T-cell (primary cell): ENCODE data around the gene PRKCI. TPM values are rescaled to one million over a fixed set of nuclear protein-coding genes. Genes with fewer than 3 reads are reported as not detected.

Source experiments
- ATAC-seq, 4 experiments: fragments of 200-7000 bp in 3 of 4; fragments of 150-1000 bp in 1 of 4; cut with Tn5 transposase; replicated peaks in 1 of 4; 1 replicate in 3 of 4; 2 replicates in 1 of 4; pipeline ENCODE4 v1.10.0; 2021; ENCODE audit warnings: moderate library complexity in 3 of 4, mild to moderate bottlenecking in 2 of 4, moderate number of reproducible peaks in 1 of 4
- CTCF ChIA-PET, 2 donors: fragments of 300-600 bp; sonication (Branson Sonifier 250); formaldehyde crosslinking; loops; one replicate each; lab custom pipeline; 2022; ENCODE audit warnings: antibody characterized with exemption in 2 of 2; lab: Charles Lee
- POLR2A ChIA-PET, 2 donors: fragments of 300-600 bp; sonication (Branson Sonifier 250); formaldehyde crosslinking; loops; one replicate each; lab custom pipeline; 2022; ENCODE audit warnings: antibody characterized with exemption in 2 of 2; lab: Charles Lee
- DNase-seq, 35 experiments: peaks; one replicate each; pipeline versions ENCODE4 v3.0.0 to v3.0.0-alpha.2; 2013 to 2023
- H3K27ac ChIP-seq: one replicate; pipeline ENCODE4 v1.5.1; 2013; ENCODE audit warnings: low read length
- H3K27me3 ChIP-seq, 2 experiments: replicated peaks in 1 of 2; 1 replicate in 1 of 2; 2 replicates in 1 of 2; pipeline versions ENCODE4 v1.6.1 to v1.7.0; 2013; ENCODE audit warnings: low read length in 1 of 2, mixed read lengths in 1 of 2; ENCODE audit not compliant: control insufficient read depth in 2 of 2, insufficient read depth in 2 of 2; ENCODE audit errors: extremely low read depth in 1 of 2
- H3K36me3 ChIP-seq, 2 donors: 1 replicate in 1 of 2; 2 replicates in 1 of 2; pipeline versions ENCODE4 v1.6.1 to v1.7.0; 2013; ENCODE audit warnings: low read length in 1 of 2; ENCODE audit not compliant: control insufficient read depth in 2 of 2, insufficient read depth in 1 of 2; ENCODE audit errors: extremely low read depth in 1 of 2
- H3K4me1 ChIP-seq, 2 experiments: 1 replicate in 1 of 2; 2 replicates in 1 of 2; pipeline versions ENCODE4 v1.6.1 to v1.7.0; 2013; ENCODE audit warnings: low read length in 2 of 2, mixed read lengths in 1 of 2; ENCODE audit not compliant: insufficient read depth in 2 of 2, control insufficient read depth in 1 of 2; ENCODE audit errors: extremely low read depth in 1 of 2
- H3K4me3 ChIP-seq, 2 donors: 1 replicate in 1 of 2; 2 replicates in 1 of 2; pipeline versions ENCODE4 v1.5.1 to v1.7.0; 2013; ENCODE audit warnings: mild to moderate bottlenecking in 2 of 2, low read length in 1 of 2, moderate library complexity in 1 of 2; ENCODE audit not compliant: control insufficient read depth in 1 of 2; ENCODE audit errors: extremely low read depth in 1 of 2
- H3K9me3 ChIP-seq: 2 replicates; pipeline ENCODE4 v1.7.0; 2013
- H3K27ac Mint-ChIP-seq, 2 donors: one replicate each; pipeline ENCODE4 v1.8.0; 2020 to 2021; ENCODE audit warnings: mild to moderate bottlenecking in 2 of 2, mixed read lengths in 2 of 2
- H3K27me3 Mint-ChIP-seq, 2 donors: one replicate each; pipeline ENCODE4 v1.8.0; 2021 to 2022; ENCODE audit warnings: mixed read lengths in 2 of 2
- H3K36me3 Mint-ChIP-seq: one replicate; pipeline ENCODE4 v1.8.0; 2021; ENCODE audit warnings: mixed read lengths
- H3K4me1 Mint-ChIP-seq, 3 donors: one replicate each; pipeline ENCODE4 v1.8.0; 2020 to 2022; ENCODE audit warnings: mixed read lengths in 3 of 3, mild to moderate bottlenecking in 1 of 3
- H3K4me3 Mint-ChIP-seq, 3 donors: one replicate each; pipeline ENCODE4 v1.8.0; 2020 to 2022; ENCODE audit warnings: mild to moderate bottlenecking in 3 of 3, mixed read lengths in 3 of 3, moderate library complexity in 3 of 3
- H3K9me3 Mint-ChIP-seq, 3 donors: one replicate each; pipeline ENCODE4 v1.8.0; 2020 to 2022; ENCODE audit warnings: mixed read lengths in 3 of 3
- WGBS: methylation state at CpG from one replicate; pipeline ENCODE4 v1.1.5; 2013; ENCODE audit warnings: missing lambda C conversion rate; ENCODE audit not compliant: insufficient coverage; 5-methylcytosine and 5-hydroxymethylcytosine counted together
- total RNA-seq, 35 experiments: library from RNA in 6 of 35; stranded (reverse) in 6 of 35; fragments of 120-200 nt in 1 of 35; gene quantifications; one replicate each; pipeline versions ENCODE4 v1.2.1 to v1.2.4 and lab custom pipeline; 2013 to 2026

The PRKCI gene
- total RNA-seq, 5 donors from 2014 or later (not counting 1 experiment from before 2014, with no cell fraction given) = 17.1 to 26.3 (median 23.9) TPM

DNA sequence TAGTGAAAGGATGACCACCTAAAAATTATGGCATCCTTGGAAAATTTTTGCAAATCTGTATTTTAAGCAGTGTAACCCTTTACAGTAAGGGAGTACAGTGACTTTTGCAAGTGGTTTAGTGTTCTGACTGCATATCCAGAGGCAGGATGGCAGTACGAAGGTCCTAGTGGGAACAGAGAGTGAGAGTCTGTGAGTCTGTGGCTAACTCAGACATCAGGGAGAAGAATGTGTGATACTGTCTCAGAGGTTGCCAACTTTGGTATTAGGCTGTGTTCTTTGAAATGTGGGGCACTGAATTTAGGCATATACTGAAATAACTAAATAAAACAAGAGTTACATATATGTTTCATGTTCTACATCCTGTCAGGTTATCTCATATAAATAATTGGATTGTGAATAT lies 25.7 kb downstream of the PRKCI start:
- no peak overlapping the region for H3K4me3 ChIP-seq
- H3K27me3 Mint-ChIP-seq = no peaks in the 10 kb centered on the region
- WGBS = 83% methylated on average over 1 of the region's 1 CpG
- H3K27ac Mint-ChIP-seq = no peak overlapping the region
- no peaks in the 10 kb centered on the region for H3K27me3 ChIP-seq
- H3K27ac ChIP-seq = no peak overlapping the region
- no peak for DNase-seq
- CTCF ChIA-PET = interaction anchor here in 1 of 2 donors (1.2 kb wide), 1 partner anchor 19 kb away, joined by 3 read pairs; no protein-coding TSS in a partner anchor
- peaks cover 48% of the 10 kb centered on the region for H3K36me3 Mint-ChIP-seq
- no peaks in the 10 kb centered on the region for H3K4me1 ChIP-seq
- POLR2A ChIA-PET = no interaction called here
- peaks cover 0 to 3% of the 10 kb centered on the region in 2 donors for H3K36me3 ChIP-seq
- H3K4me3 Mint-ChIP-seq = no peak overlapping the region
- ATAC-seq = no peak
- peaks cover 0 to 2% (median 0%) of the 10 kb centered on the region in 3 donors for H3K4me1 Mint-ChIP-seq
- peaks cover 0 to 3% (median 2%) of the 10 kb centered on the region in 3 donors for H3K9me3 Mint-ChIP-seq
- H3K9me3 ChIP-seq = no peaks in the 10 kb centered on the region

- Mint-ChIP-seq H3K4me3 (no peak overlapping the region), H3K27ac (no peak overlapping the region), H3K36me3 (peaks cover 61% of the 10 kb centered on the region), H3K27me3 (no peaks in the 10 kb centered on the region), H3K4me1 (peaks cover 17 to 32% (median 28%) of the 10 kb centered on the region in 3 donors), H3K9me3 (peaks cover 3 to 17% (median 4%) of the 10 kb centered on the region in 3 donors)
- H3K4me1 ChIP-seq = peaks cover 0 to 4% of the 10 kb centered on the region in 2 experiments
- DNase-seq = no peak
- no peak for ATAC-seq
- no peaks in the 10 kb centered on the region for H3K9me3 ChIP-seq
- no peak overlapping the region for H3K27ac ChIP-seq
- H3K4me3 ChIP-seq = no peak overlapping the region
- CTCF ChIA-PET = no interaction called here
- WGBS = no CpG with 5 or more reads among the region's 3 CpGs
- H3K27me3 ChIP-seq = no peaks in the 10 kb centered on the region
- H3K36me3 ChIP-seq = peaks cover 6 to 10% of the 10 kb centered on the region in 2 donors
- POLR2A ChIA-PET = no interaction called here
Observed at GRCh38 chr3:170256597-170256996, 34.4 kb downstream of the PRKCI start.

- no peak overlapping the region for H3K27ac Mint-ChIP-seq
- Histone ChIP-seq H3K27ac (no peak overlapping the region), H3K4me1 (peaks cover 0 to 4% of the 10 kb centered on the region in 2 experiments), H3K36me3 (peaks cover 6 to 10% of the 10 kb centered on the region in 2 donors), H3K9me3 (no peaks in the 10 kb centered on the region), H3K4me3 (no peak overlapping the region), H3K27me3 (no peaks in the 10 kb centered on the region)
- CTCF ChIA-PET = no interaction called here
- H3K4me3 Mint-ChIP-seq = no peak overlapping the region
- DNase-seq (no peak), ATAC-seq (no peak)
- peaks cover 17 to 32% (median 28%) of the 10 kb centered on the region in 3 donors for H3K4me1 Mint-ChIP-seq
- peaks cover 63% of the 10 kb centered on the region for H3K36me3 Mint-ChIP-seq
- H3K9me3 Mint-ChIP-seq = peaks cover 3 to 17% (median 4%) of the 10 kb centered on the region in 3 donors
- no peaks in the 10 kb centered on the region for H3K27me3 Mint-ChIP-seq
- WGBS = 70% methylated on average over 1 of the region's 2 CpGs
- POLR2A ChIA-PET = no interaction called here
Observed at GRCh38 chr3:170257145-170257544, 34.9 kb downstream of the PRKCI start.

GRCh38 chr3:170258105-170258487 lies 35.9 kb downstream of the PRKCI start:
- Mint-ChIP-seq H3K27me3 (no peaks in the 10 kb centered on the region), H3K9me3 (peaks cover 0 to 13% (median 4%) of the 10 kb centered on the region in 3 donors), H3K36me3 (peaks cover 57% of the 10 kb centered on the region), H3K4me3 (peak overlapping the region; percentile 22 to 26 (median 24)), H3K4me1 (peaks cover 17 to 32% (median 28%) of the 10 kb centered on the region in 3 donors), H3K27ac (no peak overlapping the region)
- ATAC-seq = no peak
- H3K27me3 ChIP-seq = no peaks in the 10 kb centered on the region
- no peak overlapping the region for H3K4me3 ChIP-seq
- DNase-seq = no peak
- H3K36me3 ChIP-seq = peaks cover 6 to 10% of the 10 kb centered on the region in 2 donors
- no peak overlapping the region for H3K27ac ChIP-seq
- no peaks in the 10 kb centered on the region for H3K9me3 ChIP-seq
- H3K4me1 ChIP-seq = peaks cover 0 to 4% of the 10 kb centered on the region in 2 experiments
- POLR2A ChIA-PET = no interaction called here
- WGBS = 94% methylated on average over 2 of the region's 3 CpGs
- CTCF ChIA-PET = interaction anchor here in 1 of 2 donors (0.6 kb wide), 1 partner anchor 243 kb away, joined by 4 read pairs; no protein-coding TSS in a partner anchor

- H3K27ac Mint-ChIP-seq = no peak overlapping the region
- H3K36me3 Mint-ChIP-seq = peaks cover 51% of the 10 kb centered on the region
- no CpG with 5 or more reads among the region's 4 CpGs for WGBS
- Histone ChIP-seq H3K4me3 (no peak overlapping the region), H3K27me3 (no peaks in the 10 kb centered on the region), H3K36me3 (peaks cover 6 to 17% of the 10 kb centered on the region in 2 donors), H3K9me3 (no peaks in the 10 kb centered on the region), H3K4me1 (peaks cover 0 to 4% of the 10 kb centered on the region in 2 experiments), H3K27ac (no peak overlapping the region)
- POLR2A ChIA-PET = no interaction called here
- ATAC-seq (no peak), DNase-seq (no peak)
- H3K9me3 Mint-ChIP-seq = peaks cover 0 to 8% (median 4%) of the 10 kb centered on the region in 3 donors
- H3K4me3 Mint-ChIP-seq = no peak overlapping the region
- CTCF ChIA-PET = no interaction called here
- no peaks in the 10 kb centered on the region for H3K27me3 Mint-ChIP-seq
- peaks cover 17 to 32% (median 28%) of the 10 kb centered on the region in 3 donors for H3K4me1 Mint-ChIP-seq
Observed at GRCh38 chr3:170259907-170260306, 37.7 kb downstream of the PRKCI start.

DNA sequence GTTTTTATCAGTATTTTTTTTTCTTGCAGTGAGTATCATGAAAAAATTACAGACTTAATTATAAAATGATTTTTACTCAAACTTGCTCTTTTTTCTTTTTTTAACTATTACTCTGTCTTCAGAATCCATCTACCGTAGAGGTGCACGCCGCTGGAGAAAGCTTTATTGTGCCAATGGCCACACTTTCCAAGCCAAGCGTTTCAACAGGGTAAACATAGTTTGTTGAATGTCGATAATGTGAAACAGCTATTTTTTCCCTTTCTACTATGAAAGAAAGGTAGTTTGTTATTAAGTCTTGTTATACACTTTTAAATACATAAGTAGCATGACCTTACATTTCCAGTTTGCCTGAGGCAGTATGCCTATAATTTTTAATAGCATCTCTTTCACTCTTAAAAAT lies 45.6 kb downstream of the PRKCI start:
- no peaks in the 10 kb centered on the region for H3K27me3 ChIP-seq
- no peak overlapping the region for H3K27ac ChIP-seq
- no peaks in the 10 kb centered on the region for H3K4me1 Mint-ChIP-seq
- H3K4me1 ChIP-seq = no peaks in the 10 kb centered on the region
- H3K36me3 ChIP-seq = peaks cover 4 to 26% of the 10 kb centered on the region in 2 donors
- CTCF ChIA-PET = no interaction called here
- ATAC-seq (no peak), DNase-seq (no peak)
- H3K27me3 Mint-ChIP-seq = no peaks in the 10 kb centered on the region
- POLR2A ChIA-PET = interaction anchor here in 1 of 2 donors (0.7 kb wide), 2 partner anchors 33 to 57 kb away, joined by 3 to 12 read pairs; no protein-coding TSS in a partner anchor
- no peaks in the 10 kb centered on the region for H3K9me3 Mint-ChIP-seq
- H3K4me3 Mint-ChIP-seq = no peak overlapping the region
- peaks cover 31% of the 10 kb centered on the region for H3K36me3 Mint-ChIP-seq
- 100% methylated on average over 3 of the region's 5 CpGs for WGBS
- H3K9me3 ChIP-seq = no peaks in the 10 kb centered on the region
- H3K27ac Mint-ChIP-seq = no peak overlapping the region
- no peak overlapping the region for H3K4me3 ChIP-seq
